HL-60 (cell line): Measurements from ENCODE around the gene ROCK2.

Experiments
- DNase-seq, 2 experiments: peaks; one replicate each; pipeline ENCODE4 v3.0.0-alpha.2; 2010 to 2020; ENCODE audit warnings: low read depth in 1 of 2, low spot score in 1 of 2
- H3K27ac ChIP-seq: fragments of 250-450 bp; sonication (Bioruptor Pico); replicated peaks from 2 replicates; pipeline ENCODE4 v1.5.1; 2020; ENCODE audit warnings: mild to moderate bottlenecking, moderate library complexity
- H3K27me3 ChIP-seq: fragments of 250-450 bp; sonication (Bioruptor Pico); 2 replicates; pipeline ENCODE4 v1.5.1; 2021; ENCODE audit warnings: mild to moderate bottlenecking, moderate library complexity; ENCODE audit not compliant: insufficient read depth, poor library complexity, severe bottlenecking
- H3K4me3 ChIP-seq: replicated peaks from 2 replicates; pipeline ENCODE4 v1.5.1; 2011; ENCODE audit warnings: mild to moderate bottlenecking, control low read depth, low read length; ENCODE audit not compliant: insufficient read depth
- CTCF ChIP-seq: IDR thresholded peaks from one replicate; pipeline ENCODE4 v1.5.1; 2011; ENCODE audit warnings: low read length, control low read depth, inconsistent platforms; ENCODE audit not compliant: insufficient read depth
- GABPA ChIP-seq: IDR thresholded peaks from 2 replicates; pipeline ENCODE4 v1.6.1; 2012; ENCODE audit warnings: low read depth
- POLR2AphosphoS5 ChIP-seq: IDR thresholded peaks from 2 replicates; pipeline ENCODE4 v1.6.1; 2012; ENCODE audit warnings: low read depth
- REST ChIP-seq: IDR thresholded peaks from 2 replicates; pipeline ENCODE4 v1.6.1; 2012; ENCODE audit warnings: low read depth; ENCODE audit not compliant: insufficient replicate concordance
- SPI1 ChIP-seq: IDR thresholded peaks from 2 replicates; pipeline ENCODE4 v1.6.1; 2012; ENCODE audit warnings: low read depth, mild to moderate bottlenecking, borderline replicate concordance

ROCK2 gene

GRCh38 chr2:11160731-11161455 lies 183.5 kb downstream of the ROCK2 start:
- Histone ChIP-seq H3K4me3 (no peak overlapping the region), H3K27ac (no peak overlapping the region), H3K27me3 (no peaks in the 10 kb centered on the region)
- no peak for TF ChIP-seq POLR2AphosphoS5
- TF ChIP-seq CTCF = no peak
- no peak for TF ChIP-seq REST
- TF ChIP-seq SPI1 = no peak
- no peak for TF ChIP-seq GABPA
- no peak for DNase-seq

- no peak for DNase-seq
- no peak overlapping the region for H3K27ac ChIP-seq
- no peaks in the 10 kb centered on the region for H3K27me3 ChIP-seq
- TF ChIP-seq GABPA (no peak), CTCF (no peak), SPI1 (no peak), REST (no peak), POLR2AphosphoS5 (no peak)
- H3K4me3 ChIP-seq = no peak overlapping the region
These were observed 184.2 kb downstream of the ROCK2 start for GRCh38 chr2:11160256-11160655.

- no peak overlapping the region for H3K27ac ChIP-seq
These were observed 184.8 kb downstream of the ROCK2 start for GRCh38 chr2:11159574-11160170.

More at GRCh38 chr2:11159574-11160170, 184.8 kb downstream of the ROCK2 start:
- Histone ChIP-seq H3K4me3 (no peak overlapping the region), H3K27me3 (no peaks in the 10 kb centered on the region)
- TF ChIP-seq SPI1 (no peak), REST (no peak), CTCF (no peak), POLR2AphosphoS5 (no peak), GABPA (no peak)
- DNase-seq = no peak
